T47D (cell line): ENCODE data around the gene GYPE.
"Not testable (repeated sequence)": the region's sequence is repeated elsewhere in the genome, so short reads cannot be mapped to it uniquely, and the experiment has no call there.

ENCODE experiments used
- DNase-seq, 2 experiments: peaks; one replicate each; pipeline versions ENCODE4 v3.0.0 to v3.0.0-alpha.2; 2011 to 2012; ENCODE audit warnings: low read depth in 1 of 2, low spot score in 1 of 2
- JUND ChIP-seq: IDR thresholded peaks from 2 replicates; pipeline ENCODE4 v1.6.1; 2012; ENCODE audit warnings: low read depth
- in situ Hi-C: cut with HindIII; loops from 2 replicates; pipeline ENCODE4 v1.10.0; 2016; ENCODE audit warnings: low sequenced_read_pairs, low pct_unique_long_range_greater_than_20kb

The GYPE gene

DNA sequence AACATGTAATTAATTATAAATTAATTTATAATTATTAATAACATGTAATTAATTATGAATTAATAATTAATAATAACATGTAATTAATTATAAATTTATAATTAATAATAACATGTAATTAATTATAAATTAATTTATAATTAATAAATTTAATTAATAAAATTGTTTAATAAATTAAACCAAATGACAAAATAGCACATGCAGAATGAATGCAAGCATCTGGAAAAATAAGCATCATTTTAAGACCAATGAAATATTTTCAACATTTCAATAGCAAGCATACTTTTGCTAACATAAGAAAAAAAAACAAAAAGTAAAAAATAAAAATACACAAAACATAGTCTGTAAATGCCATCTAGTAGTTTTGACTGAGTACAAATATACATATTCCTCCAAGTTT lies 21.8 kb downstream of the GYPE start:
- no peak for TF ChIP-seq JUND
- no peak for DNase-seq
- in situ Hi-C loops = no loop called here

DNA sequence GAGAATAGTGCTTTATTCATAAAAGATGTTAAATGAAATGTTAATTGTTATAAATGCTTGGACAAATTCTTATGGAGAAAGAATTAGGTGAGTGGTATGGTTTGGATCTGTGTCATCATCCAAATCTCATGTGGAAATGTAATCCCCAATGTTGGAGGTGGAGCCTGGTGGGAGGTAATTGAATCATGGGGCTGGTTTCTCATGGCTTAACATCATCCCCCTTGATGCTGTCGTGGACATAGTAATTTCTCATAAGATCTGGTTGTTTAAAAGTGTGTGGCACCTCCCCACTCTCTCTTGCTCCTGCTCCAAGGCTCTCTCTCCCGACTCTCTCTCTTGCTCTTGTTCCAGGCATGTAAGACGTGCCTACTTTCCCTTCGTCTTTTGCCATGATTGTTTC lies 22.5 kb downstream of the GYPE start:
- in situ Hi-C loops = no loop called here
- no peak for DNase-seq
- TF ChIP-seq JUND = no peak

DNA sequence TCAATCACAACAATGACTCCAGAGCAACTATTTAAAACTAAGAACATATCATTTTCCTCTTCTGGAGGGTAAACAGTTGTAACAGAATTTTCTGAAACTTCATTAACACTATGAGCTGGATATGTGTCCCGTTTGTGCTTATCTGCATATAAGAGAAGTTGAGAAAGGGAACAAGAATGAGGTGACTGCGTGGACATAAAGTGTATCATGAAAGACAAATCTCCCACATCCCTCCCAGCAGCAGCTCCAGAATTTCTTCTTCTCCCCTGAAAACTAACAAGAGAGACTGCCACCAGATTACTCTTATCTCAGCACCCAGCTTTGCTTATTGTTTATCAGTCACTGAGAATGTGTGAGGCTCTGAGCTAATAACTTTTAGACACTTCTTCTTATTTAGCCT lies 25.8 kb downstream of the GYPE start:
- in situ Hi-C loops, DNase-seq: not testable (repeated sequence)

DNA sequence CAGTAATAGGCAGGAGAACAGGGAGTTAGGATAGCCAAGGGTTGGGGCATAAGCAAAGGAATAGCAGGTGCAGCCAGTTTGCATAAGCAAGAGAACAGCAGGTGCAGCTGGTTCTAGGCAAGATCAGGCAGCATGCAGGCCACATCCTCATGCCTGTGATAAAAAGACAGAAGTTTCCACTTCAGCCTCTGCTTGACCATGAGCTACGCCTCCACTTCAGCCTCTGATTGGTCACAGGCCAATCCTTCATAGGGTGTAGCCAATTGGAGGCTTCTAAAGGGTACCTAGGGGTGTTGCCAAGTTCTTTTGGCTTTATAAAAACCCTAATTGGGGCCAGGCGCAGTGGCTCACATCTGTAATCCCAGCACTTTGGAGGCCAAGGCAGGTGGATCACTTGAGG lies 30.0 kb downstream of the GYPE start:
- in situ Hi-C loops = not testable (repeated sequence)

DNA sequence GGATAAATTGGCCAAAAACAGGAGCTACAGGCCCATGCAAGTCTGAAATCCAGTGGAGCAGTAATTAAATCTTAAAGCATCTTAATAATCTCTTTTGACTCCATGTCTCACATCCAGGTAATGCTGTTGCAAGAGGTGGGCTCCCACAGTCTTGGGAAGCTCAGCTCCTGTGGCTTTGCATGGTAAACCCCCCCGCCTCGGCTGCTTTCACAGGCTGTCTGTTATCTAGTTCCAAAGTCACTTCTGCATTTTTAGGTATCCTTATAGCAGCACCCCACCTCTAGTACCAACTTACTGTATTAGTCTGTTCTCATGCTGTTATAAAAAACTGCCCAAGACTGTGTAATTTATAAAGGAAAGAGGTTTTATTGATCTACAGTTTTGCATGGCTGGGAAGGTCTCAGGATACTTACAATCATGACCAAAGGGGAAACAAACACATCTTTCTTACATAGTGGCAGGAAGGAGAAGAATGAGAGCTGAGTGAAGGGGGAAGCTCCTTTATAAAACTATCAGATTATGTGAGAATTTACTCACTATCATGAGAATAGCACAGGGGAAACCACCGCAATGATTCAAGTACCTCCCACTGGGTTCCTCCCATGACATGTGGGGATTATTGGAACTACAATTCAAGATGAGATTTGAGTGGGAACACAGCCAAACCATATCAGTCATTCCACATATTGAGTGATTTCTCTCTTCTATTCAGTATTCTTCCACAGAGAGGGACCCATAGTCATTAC lies 34.7 kb downstream of the GYPE start:
- DNase-seq, in situ Hi-C loops: not testable (repeated sequence)

More for the DNA sequence above, 30.0 kb downstream of the GYPE start:
- not testable (repeated sequence) for DNase-seq

DNA sequence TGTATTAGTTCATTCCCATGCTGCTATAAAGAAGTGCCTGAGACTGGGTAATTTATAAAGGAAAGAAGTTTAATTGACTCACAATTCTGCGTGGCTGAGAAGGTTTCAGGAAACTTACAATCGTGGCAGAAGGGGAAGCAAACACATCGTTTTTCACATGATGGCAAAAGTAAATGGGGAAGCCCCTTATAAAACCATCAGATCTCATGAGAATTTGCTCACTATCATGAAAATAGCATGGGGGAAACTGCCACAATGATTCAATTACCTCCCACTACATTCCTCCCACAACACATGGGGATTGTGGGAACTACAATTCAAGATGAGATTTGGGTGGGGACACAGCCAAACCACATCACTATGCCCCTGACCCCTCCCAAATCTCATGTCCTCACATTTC lies 35.4 kb downstream of the GYPE start:
- DNase-seq, in situ Hi-C loops: not testable (repeated sequence)

DNA sequence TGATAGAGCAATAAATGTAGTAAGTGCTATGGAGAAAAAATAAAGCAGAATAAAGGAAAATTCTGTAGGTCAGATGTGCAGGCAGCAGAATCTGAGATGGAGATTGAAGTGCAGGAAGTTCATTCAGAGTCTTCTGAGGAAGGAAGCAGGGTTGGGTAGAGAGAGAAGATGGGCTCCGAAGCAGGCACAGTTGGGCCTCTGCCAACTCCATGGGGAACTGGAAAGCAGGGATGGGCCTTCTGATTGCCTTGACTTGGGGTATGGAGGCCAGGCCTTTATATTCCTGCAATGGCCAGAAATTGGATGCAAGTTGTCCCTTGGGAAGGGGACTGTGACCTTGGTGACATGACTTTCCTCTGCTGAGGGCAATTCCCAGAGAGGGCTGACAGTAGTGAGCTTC lies 42.6 kb downstream of the GYPE start:
- in situ Hi-C loops, DNase-seq: not testable (repeated sequence)

DNA sequence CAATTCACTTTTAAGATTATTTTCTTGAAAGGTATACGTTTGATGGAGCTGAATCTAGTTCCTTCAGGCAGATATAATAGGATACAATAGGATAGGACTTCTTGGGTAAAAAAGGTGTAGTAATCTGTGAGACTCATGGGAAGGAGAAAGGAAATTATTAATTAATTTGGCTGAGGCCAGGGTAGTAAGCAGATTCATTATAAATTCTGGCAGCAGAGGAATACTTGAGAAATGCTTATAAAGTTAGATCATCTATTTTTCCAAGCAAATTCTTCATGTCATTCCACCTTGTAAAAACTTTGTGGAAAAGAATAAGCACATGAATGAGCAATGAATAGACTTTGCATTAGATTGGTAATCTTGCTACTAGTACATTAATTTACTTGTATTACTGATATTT lies 46.9 kb downstream of the GYPE start:
- no peak for DNase-seq
- in situ Hi-C loops = no loop called here
- no peak for TF ChIP-seq JUND

DNA sequence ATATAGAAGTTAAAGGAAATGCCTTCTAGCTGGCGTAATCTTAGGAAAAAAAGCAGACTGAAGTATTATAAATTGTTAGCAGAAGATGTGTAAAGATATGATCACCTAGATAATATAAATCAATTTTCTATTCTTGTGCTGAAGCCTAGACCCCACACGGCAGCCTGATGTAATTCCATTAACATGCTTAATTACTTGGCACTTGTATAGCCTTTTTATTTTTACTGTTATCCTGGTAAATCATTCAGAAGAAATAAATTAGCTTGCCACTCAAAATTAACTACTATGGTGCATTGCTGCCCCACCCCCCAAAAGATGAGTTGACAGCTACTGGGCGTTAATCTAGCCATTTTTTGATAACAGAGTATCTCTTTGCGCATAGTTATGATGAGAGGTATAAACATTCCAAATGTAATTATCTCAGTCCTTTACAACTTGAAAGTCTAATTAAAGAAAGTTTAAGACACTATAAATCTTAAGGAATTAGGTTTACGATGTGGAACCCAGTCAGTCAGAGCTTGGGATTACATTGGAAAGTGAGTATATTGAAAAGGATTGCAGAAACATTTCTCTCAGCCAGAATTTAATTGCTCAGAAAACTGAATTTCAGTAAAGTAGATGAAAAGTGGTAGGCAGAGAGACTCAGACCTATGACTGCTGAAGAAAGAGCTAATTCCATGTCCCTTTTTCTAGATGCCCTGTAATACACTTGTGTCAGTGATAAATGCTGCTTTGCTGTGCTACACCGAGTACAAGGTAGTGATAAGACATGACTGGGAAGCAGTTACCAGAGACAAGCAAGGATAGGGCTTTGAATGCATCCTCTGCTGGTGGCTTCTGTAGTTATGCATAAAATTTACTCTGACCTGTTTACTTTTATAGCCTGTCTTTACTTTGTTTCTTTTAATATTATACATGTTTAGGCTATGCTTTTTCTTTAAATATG lies 47.7 kb downstream of the GYPE start:
- in situ Hi-C loops, DNase-seq: not testable (repeated sequence)

DNA sequence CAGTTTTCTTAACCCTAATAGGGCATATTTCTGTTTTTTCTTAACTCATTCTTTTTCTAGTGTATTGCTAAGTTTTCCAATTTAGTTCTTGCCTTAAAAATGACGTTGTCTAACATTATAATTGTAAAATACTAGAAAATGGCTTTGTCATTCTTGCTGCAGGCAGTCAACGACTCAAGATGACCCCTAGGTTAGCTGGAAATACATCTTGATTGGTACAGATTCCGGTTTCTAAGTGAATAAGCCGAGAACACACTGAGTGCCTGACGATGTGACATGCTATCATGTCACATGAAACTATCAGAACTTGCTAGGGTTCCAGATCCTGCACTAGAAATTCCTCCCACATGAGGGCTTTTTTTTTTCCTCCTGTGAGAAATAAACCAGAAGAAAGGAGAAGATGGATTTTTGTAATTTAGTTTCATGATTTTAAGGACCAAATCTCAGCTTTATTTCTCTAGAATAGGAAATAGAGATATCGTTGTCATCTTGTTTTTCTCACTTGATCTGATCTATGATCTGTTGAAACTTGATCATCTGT lies 49.3 kb downstream of the GYPE start:
- DNase-seq, in situ Hi-C loops: not testable (repeated sequence)

DNA sequence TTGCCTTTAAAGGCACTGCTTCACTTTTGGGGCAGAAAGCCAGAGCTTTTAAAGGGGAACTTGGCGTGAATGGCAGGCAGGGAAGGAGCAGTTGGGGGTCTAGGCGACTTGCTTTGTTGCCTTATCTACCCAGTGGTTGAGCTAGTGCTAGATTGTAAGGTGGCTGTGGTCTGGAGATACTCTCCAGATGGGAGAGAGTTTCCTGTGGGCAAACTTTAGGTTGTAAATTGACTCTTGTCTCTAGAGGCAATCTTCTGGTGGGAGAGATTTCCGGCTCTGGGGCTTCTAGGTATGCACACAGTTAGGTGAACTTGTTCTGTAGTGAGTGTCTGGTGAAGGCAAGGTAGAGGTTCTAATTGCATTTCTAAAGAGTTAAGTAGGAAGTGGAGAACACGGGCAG lies 50.7 kb downstream of the GYPE start:
- in situ Hi-C loops, DNase-seq: not testable (repeated sequence)

DNA sequence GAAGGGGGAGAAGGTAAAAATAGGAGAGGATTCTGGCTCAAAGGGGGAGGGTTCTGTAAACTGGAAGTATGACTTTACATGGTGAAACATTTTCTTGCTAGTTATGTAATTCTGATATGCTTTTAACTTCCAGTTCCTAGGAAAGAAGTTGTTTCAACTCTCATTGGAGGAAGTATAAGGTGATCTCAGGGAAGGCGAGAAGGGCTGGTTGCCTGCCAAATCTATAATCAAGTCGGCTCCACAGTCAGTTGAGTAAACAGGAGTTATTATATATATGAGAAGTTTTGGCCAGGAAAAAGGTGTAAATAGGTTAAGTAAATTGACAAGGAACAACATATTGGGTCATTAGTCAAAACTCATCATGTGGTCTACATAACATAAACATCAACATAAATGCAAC lies 56.1 kb downstream of the GYPE start:
- in situ Hi-C loops, DNase-seq: not testable (repeated sequence)

DNA sequence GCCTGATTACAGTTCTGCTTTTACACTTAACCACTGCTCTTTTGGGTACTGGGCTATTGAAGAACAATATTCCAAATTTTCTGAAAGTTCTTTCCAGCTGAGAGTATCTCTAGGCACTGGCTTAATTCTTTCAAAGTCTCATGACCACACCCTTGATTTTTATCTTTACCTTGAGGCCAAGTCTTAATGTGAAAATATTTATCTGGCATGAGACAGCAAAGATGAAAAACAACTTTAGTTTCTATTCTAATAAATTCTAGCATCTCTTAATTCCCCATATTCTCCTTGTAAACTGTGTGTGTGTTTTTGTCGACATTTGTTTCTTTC lies 61.9 kb downstream of the GYPE start:
- in situ Hi-C loops, DNase-seq: not testable (repeated sequence)

DNA sequence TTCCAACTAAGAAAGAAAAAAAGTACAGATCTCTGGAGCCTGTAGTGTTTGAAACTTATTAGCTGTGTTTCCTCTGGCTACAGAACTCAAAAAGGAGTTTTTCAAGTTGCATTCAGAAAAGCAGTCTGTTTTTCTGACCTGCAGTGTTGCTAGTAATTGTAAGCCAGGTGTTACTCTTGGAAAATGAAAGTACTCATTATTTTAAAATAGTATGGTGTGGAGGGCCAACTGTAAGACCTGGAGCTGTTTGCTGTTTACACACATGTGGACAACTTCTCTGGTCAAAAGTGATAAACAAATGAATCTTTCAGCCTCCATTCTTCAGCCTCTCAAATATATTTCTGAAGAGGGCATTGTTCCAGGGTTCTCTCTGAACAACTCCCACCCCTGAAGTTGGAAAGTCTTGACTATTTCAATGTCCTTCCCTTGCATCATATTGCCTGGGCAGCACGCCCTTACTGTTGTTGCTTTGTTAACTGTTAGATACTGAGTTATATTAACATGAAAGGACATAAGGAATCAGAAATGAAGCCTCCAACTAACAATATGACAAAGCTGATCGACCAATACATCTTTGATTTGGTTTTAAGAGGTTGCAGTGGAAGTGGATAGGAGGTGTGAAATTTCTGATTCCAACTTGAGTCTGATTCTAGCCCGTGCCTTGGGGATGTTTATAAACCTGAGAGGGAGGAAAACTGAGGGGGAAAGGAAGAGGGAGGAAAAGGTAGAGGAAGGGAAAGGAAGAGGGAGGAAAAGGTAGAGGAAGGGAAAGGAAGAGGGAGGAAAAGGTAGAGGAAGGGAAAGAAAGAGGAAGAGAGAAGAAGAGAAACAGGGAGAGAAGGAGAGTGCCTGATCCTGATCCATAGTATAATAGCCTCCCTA lies 62.5 kb downstream of the GYPE start:
- DNase-seq, in situ Hi-C loops: not testable (repeated sequence)

DNA sequence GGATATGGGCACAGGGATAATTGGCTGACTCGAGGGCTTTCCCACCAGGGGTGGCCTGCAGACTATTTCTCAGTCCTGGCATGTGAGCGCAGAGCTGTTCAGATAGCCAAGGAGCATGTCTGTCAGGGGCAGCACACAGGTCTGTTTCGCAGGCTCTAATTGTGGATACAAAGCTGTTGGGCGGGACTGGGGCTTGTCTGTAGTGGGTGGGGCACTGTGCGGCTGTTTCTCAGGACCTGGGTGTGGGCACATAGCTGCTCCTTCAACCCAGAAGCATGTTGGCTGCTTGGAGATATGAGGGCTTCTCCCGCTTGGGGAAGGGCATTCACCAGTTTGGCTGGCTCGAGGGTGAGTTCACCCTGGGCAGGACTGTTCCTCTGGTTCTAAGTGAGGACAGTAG lies 65.9 kb downstream of the GYPE start:
- not testable (repeated sequence) for DNase-seq

DNA sequence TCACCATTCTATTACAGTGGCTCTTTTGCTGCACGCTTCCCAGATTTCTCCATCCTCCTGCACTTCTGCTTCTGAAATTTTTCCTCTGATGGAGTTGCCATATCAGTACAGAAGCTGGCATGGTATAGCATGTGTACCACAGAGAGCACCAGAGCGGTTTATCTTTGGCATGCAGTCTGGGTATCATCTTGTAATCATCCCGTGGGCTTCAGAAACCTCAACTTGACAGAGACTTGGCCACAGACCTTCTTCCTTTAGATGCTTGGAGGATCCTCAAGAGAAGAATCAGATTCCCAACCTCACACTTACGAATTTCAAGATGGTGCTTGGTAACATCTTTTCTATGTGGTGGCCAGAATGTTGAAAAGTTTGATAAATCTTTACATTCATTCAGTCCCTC lies 71.2 kb downstream of the GYPE start:
- in situ Hi-C loops, DNase-seq: not testable (repeated sequence)

More for the DNA sequence above, 65.9 kb downstream of the GYPE start:
- in situ Hi-C loops = not testable (repeated sequence)

DNA sequence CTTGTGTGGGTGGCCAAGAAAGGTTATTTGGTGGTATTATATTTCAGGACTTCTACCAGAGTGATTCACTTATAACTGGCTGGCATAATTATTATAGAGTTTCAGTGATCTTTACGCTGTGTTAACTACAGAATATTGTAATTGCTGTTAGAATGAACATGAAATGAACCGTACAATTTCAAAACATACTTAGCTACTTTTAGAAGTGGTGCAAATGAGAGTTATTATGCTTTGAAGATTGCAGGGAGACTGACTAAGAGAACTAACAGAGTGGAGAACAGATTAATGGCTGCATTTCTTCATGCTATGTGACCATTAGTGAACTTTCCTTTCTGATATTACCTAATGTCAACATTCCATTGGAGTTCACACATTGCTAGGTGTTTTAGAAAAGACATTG lies 71.7 kb downstream of the GYPE start:
- DNase-seq, in situ Hi-C loops: not testable (repeated sequence)
